WTC11 (cell line): ENCODE data around the gene ERICH3. TPM values are rescaled to one million over a fixed set of nuclear protein-coding genes. Genes with fewer than 3 reads are reported as not detected.

Experiments
- ATAC-seq: fragments of 200-7000 bp; cut with Tn5 transposase; 2 replicates; pipeline ENCODE4 v1.10.0; 2021; ENCODE audit warnings: mild to moderate bottlenecking, moderate library complexity
- CTCF ChIA-PET: fragments of 300-600 bp; sonication (Branson Sonifier 250); formaldehyde crosslinking; loops from one replicate; lab custom pipeline; 2021; ENCODE audit warnings: antibody characterized with exemption; lab: Charles Lee
- POLR2A ChIA-PET: fragments of 350-600 bp; sonication (Branson Sonifier 250); formaldehyde crosslinking; loops from one replicate; lab custom pipeline; 2021; ENCODE audit warnings: antibody characterized with exemption; lab: Charles Lee
- DNase-seq: peaks from one replicate; pipeline ENCODE4 v3.0.0; 2021; ENCODE audit warnings: low spot score
- H3K27ac Mint-ChIP-seq: 2 replicates; pipeline ENCODE4 v1.8.0; 2021; ENCODE audit warnings: mixed read lengths
- H3K27me3 Mint-ChIP-seq: 2 replicates; pipeline ENCODE4 v1.8.0; 2021; ENCODE audit warnings: low read depth, mild to moderate bottlenecking, moderate library complexity, mixed read lengths
- H3K36me3 Mint-ChIP-seq: 2 replicates; pipeline ENCODE4 v1.8.0; 2021; ENCODE audit warnings: mixed read lengths
- H3K4me1 Mint-ChIP-seq: 2 replicates; pipeline ENCODE4 v1.8.0; 2022; ENCODE audit warnings: mixed read lengths
- H3K4me3 Mint-ChIP-seq: 2 replicates; pipeline ENCODE4 v1.8.0; 2021; ENCODE audit warnings: mild to moderate bottlenecking, moderate library complexity, mixed read lengths
- H3K9me3 Mint-ChIP-seq: 2 replicates; pipeline ENCODE4 v1.8.0; 2021; ENCODE audit warnings: mixed read lengths
- AR ChIP-seq: fragments of 250-450 bp; sonication (Bioruptor Pico); IDR thresholded peaks from 2 replicates; pipeline ENCODE4 v1.9.0; 2021; ENCODE audit warnings: mild to moderate bottlenecking
- CBFB ChIP-seq: sonication (generic); formaldehyde crosslinking; IDR thresholded peaks from 2 replicates; pipeline ENCODE4 v1.8.1; 2022; ENCODE audit warnings: mild to moderate bottlenecking, low read depth, missing genetic modification reagents
- E2F5 ChIP-seq: sonication (generic); formaldehyde crosslinking; IDR thresholded peaks from 2 replicates; pipeline ENCODE4 v1.8.1; 2022; ENCODE audit warnings: mild to moderate bottlenecking, moderate library complexity, missing genetic modification reagents
- ELF4 ChIP-seq: sonication (generic); formaldehyde crosslinking; IDR thresholded peaks from 2 replicates; pipeline ENCODE4 v1.8.1; 2022; ENCODE audit warnings: low read depth, mild to moderate bottlenecking, moderate library complexity, missing genetic modification reagents
- ERG ChIP-seq: fragments of 250-450 bp; sonication (Bioruptor Pico); IDR thresholded peaks from 2 replicates; pipeline ENCODE4 v1.8.0; 2021; ENCODE audit warnings: mild to moderate bottlenecking
- ETV6 ChIP-seq: sonication (generic); formaldehyde crosslinking; IDR thresholded peaks from 2 replicates; pipeline ENCODE4 v1.8.1; 2022; ENCODE audit warnings: mild to moderate bottlenecking, missing genetic modification reagents
- NR1H2 ChIP-seq: sonication (generic); formaldehyde crosslinking; IDR thresholded peaks from 2 replicates; pipeline ENCODE4 v1.9.0; 2021; ENCODE audit warnings: mild to moderate bottlenecking, moderate library complexity, missing genetic modification reagents
- PREB ChIP-seq: sonication (generic); formaldehyde crosslinking; IDR thresholded peaks from 2 replicates; pipeline ENCODE4 v1.8.1; 2022; ENCODE audit warnings: mild to moderate bottlenecking, missing genetic modification reagents, moderate library complexity, borderline replicate concordance
- ZNF121 ChIP-seq: sonication (generic); formaldehyde crosslinking; IDR thresholded peaks from 2 replicates; pipeline ENCODE4 v1.8.0; 2023; ENCODE audit warnings: missing genetic modification reagents
- ZNF263 ChIP-seq: sonication (generic); formaldehyde crosslinking; IDR thresholded peaks from 2 replicates; pipeline ENCODE4 v1.8.1; 2022; ENCODE audit warnings: low read depth, mild to moderate bottlenecking, moderate library complexity, missing genetic modification reagents
- ZNF396 ChIP-seq: fragments of 250-450 bp; sonication (Bioruptor Pico); IDR thresholded peaks from 2 replicates; pipeline ENCODE4 v1.8.0; 2021; ENCODE audit warnings: mild to moderate bottlenecking, moderate library complexity, borderline replicate concordance
- ZNF416 ChIP-seq: fragments of 250-450 bp; sonication (Bioruptor Pico); IDR thresholded peaks from 2 replicates; pipeline ENCODE4 v1.9.0; 2021; ENCODE audit warnings: mild to moderate bottlenecking, inconsistent platforms
- ZNF423 ChIP-seq: fragments of 250-450 bp; sonication (Bioruptor Pico); IDR thresholded peaks from 2 replicates; pipeline ENCODE4 v2.1.2; 2022; ENCODE audit warnings: mild to moderate bottlenecking, moderate library complexity
- total RNA-seq: library from RNA; stranded (reverse); gene quantifications from 3 replicates; pipeline ENCODE4 v1.2.3, GENCODE V29; 2021

The ERICH3 gene
- total RNA-seq, 1 experiment from 2014 or later, result 0.07 TPM

GRCh38 chr1:74610961-74611360 is 62.6 kb downstream of the ERICH3 start (continued):
- no peak for TF ChIP-seq AR
- TF ChIP-seq NR1H2 (CRISPR knock-in tag), result no peak
- no peak for TF ChIP-seq ELF4 (CRISPR knock-in tag)
- TF ChIP-seq CBFB (CRISPR knock-in tag), result no peak
- TF ChIP-seq E2F5 (CRISPR knock-in tag), result no peak
- TF ChIP-seq ERG, result no peak

- TF ChIP-seq PREB (CRISPR knock-in tag) (no peak), ZNF396 (no peak), ETV6 (CRISPR knock-in tag) (no peak), ZNF416 (CRISPR knock-in tag) (no peak), ZNF423 (CRISPR knock-in tag) (no peak)
- no peaks in the 10 kb centered on the region for H3K27me3 Mint-ChIP-seq
- DNase-seq, result no peak
- H3K9me3 Mint-ChIP-seq, result no peaks in the 10 kb centered on the region
- no peak for ATAC-seq
- no peak overlapping the region for H3K27ac Mint-ChIP-seq
- no peak overlapping the region for H3K4me3 Mint-ChIP-seq
- H3K4me1 Mint-ChIP-seq, result peaks cover 2% of the 10 kb centered on the region
- CTCF ChIA-PET, result no interaction called here
- no peaks in the 10 kb centered on the region for H3K36me3 Mint-ChIP-seq
- POLR2A ChIA-PET, result no interaction called here
Measured at GRCh38 chr1:74609810-74610371, 63.7 kb downstream of the ERICH3 start.

GRCh38 chr1:74596717-74597116 is 76.9 kb downstream of the ERICH3 start:
- ATAC-seq (no peak), DNase-seq (no peak)
- ChIA-PET CTCF (interaction anchor here (0.8 to 1.5 kb wide), 2 partner anchors 93 kb away, joined by 3 read pairs; no protein-coding TSS in a partner anchor), POLR2A (no interaction called here)
- Mint-ChIP-seq H3K27ac (no peak overlapping the region), H3K36me3 (no peaks in the 10 kb centered on the region), H3K4me1 (peaks cover 3% of the 10 kb centered on the region; the same call in 1 of the 2 replicates), H3K9me3 (no peaks in the 10 kb centered on the region), H3K27me3 (no peaks in the 10 kb centered on the region), H3K4me3 (no peak overlapping the region)
- no peak for TF ChIP-seq ZNF121 (CRISPR knock-in tag)
- no peak for TF ChIP-seq ZNF263 (CRISPR knock-in tag)
